Erythroblast (primary cell): Measurements from ENCODE around the gene RNU5D-1.

Experiments used
- GATA1 ChIP-seq: IDR thresholded peaks from 2 replicates; pipeline ENCODE4 v1.6.1; 2011; ENCODE audit warnings: low read depth, mild to moderate bottlenecking, control low read depth, low read length, moderate library complexity
- POLR2A ChIP-seq: IDR thresholded peaks from 2 replicates; pipeline ENCODE4 v1.6.1; 2011; ENCODE audit warnings: mild to moderate bottlenecking, low read length

DNA sequence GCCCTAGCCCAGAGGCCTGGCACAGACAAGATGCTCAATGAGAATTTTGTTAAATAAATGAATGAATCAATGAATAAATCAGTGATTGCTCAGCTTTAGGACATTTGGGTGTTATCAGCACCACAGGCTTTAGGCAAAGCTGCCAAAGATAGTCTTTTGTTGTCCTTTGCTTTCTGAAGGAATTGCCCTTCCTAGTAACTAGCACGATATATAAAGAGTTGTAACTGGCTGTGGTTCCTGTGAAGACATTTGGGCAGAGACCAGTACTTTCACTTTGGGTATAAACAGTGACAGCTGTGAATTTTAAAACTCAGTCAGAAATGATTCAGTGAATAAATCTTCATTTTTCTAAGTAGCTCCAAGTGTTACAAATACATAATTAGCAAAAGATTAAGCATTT lies 13.3 kb downstream of the RNU5D-1 start:
- TF ChIP-seq POLR2A (no peak), GATA1 (no peak)
